Naive thymus-derived CD4-positive, alpha-beta T cell (primary cell): ENCODE results near the gene TUBGCP6. TPM values are rescaled to one million over a fixed set of nuclear protein-coding genes. Genes with fewer than 3 reads are reported as not detected.
A peak's percentile ranks its signal among the peaks of the same experiment; 100 is the strongest.

ENCODE experiments used
- ATAC-seq: fragments of 150-1000 bp; cut with Tn5 transposase; 2 replicates; pipeline ENCODE4 v1.10.0; 2021; ENCODE audit warnings: mild to moderate bottlenecking, moderate library complexity
- CTCF ChIA-PET: fragments of 350-600 bp; sonication (Branson Sonifier 250); formaldehyde crosslinking; loops from one replicate; lab custom pipeline; 2021; ENCODE audit warnings: antibody characterized with exemption; lab: Charles Lee
- POLR2A ChIA-PET: fragments of 350-600 bp; sonication (Branson Sonifier 250); formaldehyde crosslinking; loops from one replicate; lab custom pipeline; 2021; ENCODE audit warnings: antibody characterized with exemption, inconsistent platforms; lab: Charles Lee
- DNase-seq, 9 donors: peaks; one replicate each; pipeline versions ENCODE4 v3.0.0 to v3.0.0-alpha.2; 2020 to 2022; ENCODE audit warnings: mixed read lengths in 1 of 9
- H3K27ac ChIP-seq: one replicate; pipeline ENCODE4 v1.7.0; 2013; ENCODE audit warnings: mild to moderate bottlenecking, low read depth, low read length, moderate library complexity
- H3K27me3 ChIP-seq, 2 donors: one replicate each; pipeline ENCODE4 v1.7.0; 2013; ENCODE audit warnings: low read length in 2 of 2, mild to moderate bottlenecking in 2 of 2, moderate library complexity in 2 of 2; ENCODE audit not compliant: control insufficient read depth in 2 of 2, insufficient read depth in 2 of 2
- H3K36me3 ChIP-seq, 3 experiments: 1 replicate in 2 of 3; 2 replicates in 1 of 3; pipeline ENCODE4 v1.7.0; 2013; ENCODE audit warnings: low read length in 3 of 3, mild to moderate bottlenecking in 3 of 3, moderate library complexity in 1 of 3; ENCODE audit not compliant: insufficient read depth in 3 of 3, control insufficient read depth in 2 of 3
- H3K4me1 ChIP-seq, 2 donors: one replicate each; pipeline ENCODE4 v1.7.0; 2013; ENCODE audit warnings: low read length in 2 of 2, mild to moderate bottlenecking in 2 of 2, moderate library complexity in 1 of 2; ENCODE audit not compliant: control insufficient read depth in 2 of 2, insufficient read depth in 2 of 2
- H3K4me3 ChIP-seq: 2 replicates; pipeline ENCODE4 v1.7.0; 2013; ENCODE audit warnings: mild to moderate bottlenecking, low read length
- H3K9me3 ChIP-seq, 3 experiments: 1 replicate in 2 of 3; 2 replicates in 1 of 3; pipeline ENCODE4 v1.7.0; 2013; ENCODE audit warnings: low read length in 3 of 3; ENCODE audit not compliant: control insufficient read depth in 2 of 3
- H3K27ac Mint-ChIP-seq, 9 donors: one replicate each; pipeline ENCODE4 v1.8.0; 2020 to 2022; ENCODE audit warnings: mixed read lengths in 9 of 9, mild to moderate bottlenecking in 8 of 9, moderate library complexity in 5 of 9, inconsistent platforms in 2 of 9
- H3K27me3 Mint-ChIP-seq, 5 donors: one replicate each; pipeline ENCODE4 v1.8.0; 2021 to 2022; ENCODE audit warnings: mixed read lengths in 5 of 5, mild to moderate bottlenecking in 1 of 5
- H3K36me3 Mint-ChIP-seq, 5 donors: one replicate each; pipeline ENCODE4 v1.8.0; 2020 to 2022; ENCODE audit warnings: mixed read lengths in 5 of 5, mild to moderate bottlenecking in 3 of 5, inconsistent platforms in 1 of 5
- H3K4me1 Mint-ChIP-seq, 7 donors: one replicate each; pipeline ENCODE4 v1.8.0; 2020 to 2022; ENCODE audit warnings: mixed read lengths in 7 of 7, mild to moderate bottlenecking in 3 of 7, inconsistent platforms in 1 of 7
- H3K4me3 Mint-ChIP-seq, 10 donors: one replicate each; pipeline ENCODE4 v1.8.0; 2020 to 2022; ENCODE audit warnings: mild to moderate bottlenecking in 10 of 10, mixed read lengths in 10 of 10, moderate library complexity in 6 of 10, inconsistent platforms in 2 of 10
- H3K9me3 Mint-ChIP-seq, 11 donors: one replicate each; pipeline ENCODE4 v1.8.0; 2020 to 2022; ENCODE audit warnings: mixed read lengths in 11 of 11, mild to moderate bottlenecking in 4 of 11, inconsistent platforms in 1 of 11, moderate library complexity in 1 of 11
- intact Hi-C, 2 donors: fragments of 100-400 bp; cut with micrococcal nuclease; formaldehyde crosslinking; loops; one replicate each; pipeline ENCODE4 v1.15.1; 2023
- polyA plus RNA-seq, 2 donors: library from polyadenylated mRNA; unstranded; fragments of 300-500 nt; fragmentation: Illumina TruSeq; gene quantifications; one replicate each; pipeline ENCODE4 v1.2.3, GENCODE V29; 2021
- total RNA-seq, 6 experiments: library from RNA in 5 of 6; stranded (reverse) in 5 of 6; gene quantifications; 1 replicate in 5 of 6; 2 replicates in 1 of 6; pipeline ENCODE4 v1.2.3 and lab custom pipeline; 2021 to 2026

TUBGCP6 gene
- total and polyA plus RNA-seq, 7 experiments from 2014 or later = 15.2 to 146 (median 123) TPM

DNA sequence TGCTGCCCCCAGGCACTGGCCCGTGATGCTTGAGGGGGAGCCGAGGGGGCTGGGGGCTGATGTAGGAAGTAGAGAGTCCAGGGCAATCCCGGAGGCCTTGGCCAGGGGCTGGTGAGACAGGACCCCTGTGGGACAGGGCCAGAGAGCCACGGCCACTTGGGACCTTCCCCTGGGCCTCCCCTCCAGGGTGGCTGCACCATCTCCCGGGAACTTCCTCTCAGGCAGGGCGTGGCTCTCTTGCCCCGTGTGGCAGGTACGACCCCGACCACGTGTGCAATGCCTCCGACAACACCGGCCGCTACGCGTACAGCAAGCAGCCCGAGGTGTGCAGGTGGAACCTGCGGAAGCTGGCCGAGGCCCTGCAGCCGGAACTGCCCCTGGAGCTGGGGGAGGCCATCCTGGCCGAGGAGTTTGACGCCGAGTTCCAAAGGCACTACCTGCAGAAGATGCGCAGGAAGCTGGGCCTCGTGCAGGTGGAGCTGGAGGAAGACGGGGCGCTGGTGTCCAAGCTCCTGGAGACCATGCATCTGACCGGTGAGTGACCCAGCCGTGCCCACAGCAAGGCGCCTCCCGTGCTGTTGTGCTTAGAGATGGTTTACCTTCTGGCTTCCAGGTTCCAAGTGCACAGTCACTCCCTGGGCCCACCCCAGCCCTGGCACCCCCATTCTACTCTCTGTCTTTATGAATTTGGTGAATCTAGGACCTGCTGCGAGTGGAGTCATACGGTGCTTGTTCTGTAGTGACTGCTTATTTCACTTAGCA is 34.3 kb downstream of the TUBGCP6 start:
- Mint-ChIP-seq H3K27ac (peak overlapping the region in 2 of 9 donors; percentile 38 to 82), H3K27me3 (no peaks in the 10 kb centered on the region), H3K4me3 (peak overlapping the region in 1 of 10 donors; percentile 25), H3K4me1 (peaks cover 7 to 36% (median 29%) of the 10 kb centered on the region in 7 donors), H3K9me3 (no peaks in the 10 kb centered on the region), H3K36me3 (peaks cover 5 to 34% (median 18%) of the 10 kb centered on the region in 5 donors)
- Histone ChIP-seq H3K4me3 (no peak overlapping the region), H3K4me1 (no peaks in the 10 kb centered on the region), H3K36me3 (peaks cover 0 to 67% (median 9%) of the 10 kb centered on the region in 3 experiments), H3K27me3 (no peaks in the 10 kb centered on the region), H3K9me3 (no peaks in the 10 kb centered on the region), H3K27ac (no peak overlapping the region)
- CTCF ChIA-PET = interaction anchor here (0.6 to 1.4 kb wide), 8 partner anchors 12 to 119 kb away, joined by 3 to 9 read pairs (median 4); no protein-coding TSS in a partner anchor
- POLR2A ChIA-PET = interaction anchor here (0.6 to 1.1 kb wide), 2 partner anchors 11 to 342 kb away, joined by 3 to 7 read pairs; no protein-coding TSS in a partner anchor
- intact Hi-C loops = no loop called here
- DNase-seq (no peak), ATAC-seq (no peak)

DNA sequence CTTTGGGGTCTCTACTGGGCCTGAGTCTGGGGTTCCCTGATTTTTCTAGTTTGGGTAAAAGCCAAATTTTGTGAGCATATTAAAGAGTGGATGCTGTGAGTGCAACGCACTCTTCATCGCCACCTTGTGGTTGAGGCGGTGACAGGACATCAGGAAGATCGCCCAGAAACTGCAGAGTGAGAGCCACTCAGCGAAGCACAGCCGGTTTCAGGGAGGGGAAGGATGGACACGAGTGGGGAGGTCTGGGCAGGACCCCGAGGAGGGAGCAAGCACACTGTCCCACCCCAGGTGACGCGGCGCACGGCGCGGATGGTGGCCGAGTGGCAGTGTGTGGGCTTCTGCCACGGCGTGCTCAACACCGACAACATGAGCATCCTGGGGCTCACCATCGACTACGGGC is 34.9 kb downstream of the TUBGCP6 start:
- ATAC-seq (peak; percentile 83), DNase-seq (peak; percentile 50 to 78 (median 68))
- Histone ChIP-seq H3K4me1 (no peaks in the 10 kb centered on the region), H3K27ac (no peak overlapping the region), H3K27me3 (no peaks in the 10 kb centered on the region), H3K9me3 (no peaks in the 10 kb centered on the region), H3K36me3 (peaks cover 0 to 61% (median 7%) of the 10 kb centered on the region in 3 experiments), H3K4me3 (no peak overlapping the region)
- ChIA-PET POLR2A (no interaction called here), CTCF (interaction anchor here (1.0 kb wide), 1 partner anchor 13 kb away, joined by 4 read pairs; no protein-coding TSS in a partner anchor)
- Mint-ChIP-seq H3K9me3 (no peaks in the 10 kb centered on the region), H3K4me1 (peaks cover 12 to 39% (median 32%) of the 10 kb centered on the region in 7 donors), H3K27me3 (no peaks in the 10 kb centered on the region), H3K4me3 (peak overlapping the region in 1 of 10 donors; percentile 25), H3K27ac (peak overlapping the region in 8 of 9 donors; percentile 58 to 96 (median 82)), H3K36me3 (peaks cover 5 to 32% (median 18%) of the 10 kb centered on the region in 5 donors)
- intact Hi-C loops = loop anchor here (1.0 to 5.0 kb wide), 5 partner anchors 9 to 443 kb away; partner anchors contain the start of gene SELENOO (in 1 of the 2)

DNA sequence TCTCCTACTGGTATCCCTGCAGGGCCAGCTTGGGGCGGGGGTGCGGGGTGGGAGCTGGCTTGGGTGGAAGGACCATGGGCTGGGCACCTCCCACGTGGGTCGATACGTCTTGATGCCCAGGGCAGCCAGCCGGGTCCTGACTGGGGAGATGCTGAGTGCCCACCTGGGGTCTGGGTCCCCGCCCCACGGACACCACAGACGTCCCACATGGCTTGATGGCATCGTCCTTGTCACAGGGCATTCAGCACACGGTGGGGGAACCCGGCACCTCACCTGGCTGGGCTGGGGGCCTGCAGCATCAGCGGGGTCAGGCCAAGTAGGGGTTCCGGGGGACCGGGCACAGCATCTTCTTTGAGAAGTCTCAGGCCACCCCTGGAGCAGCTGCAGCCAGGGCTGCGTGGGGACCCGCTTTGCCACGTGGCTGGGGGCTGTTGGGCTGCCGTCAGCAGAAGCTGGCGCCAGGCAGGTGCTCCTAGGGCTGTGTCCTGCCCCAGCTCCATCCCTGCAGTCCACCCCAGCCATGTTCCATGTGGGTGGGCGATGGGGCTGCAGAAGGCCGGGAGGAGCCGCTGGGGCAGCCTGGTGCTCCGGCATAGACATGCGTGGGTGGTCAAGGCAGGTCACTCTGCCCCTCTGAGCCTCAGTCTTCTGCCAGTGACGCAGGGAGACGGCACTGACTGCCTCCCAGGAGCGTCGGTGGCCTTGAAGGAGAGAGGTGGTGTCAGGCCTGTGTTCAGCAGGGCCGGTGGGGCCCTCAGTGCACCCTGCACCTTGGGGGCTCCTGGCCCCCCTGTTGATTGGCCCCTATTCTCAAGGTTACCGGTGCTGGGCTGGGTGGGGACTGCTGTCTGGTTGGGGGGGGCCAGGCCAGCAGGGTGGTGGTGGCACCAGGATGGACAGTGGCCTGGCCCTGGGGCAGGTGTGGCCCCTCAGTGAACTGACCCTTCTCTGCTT is 35.6 kb downstream of the TUBGCP6 start:
- peaks cover 5 to 28% (median 19%) of the 10 kb centered on the region in 5 donors for H3K36me3 Mint-ChIP-seq
- Histone ChIP-seq H3K27me3 (no peaks in the 10 kb centered on the region), H3K4me1 (no peaks in the 10 kb centered on the region), H3K27ac (no peak overlapping the region), H3K36me3 (peaks cover 0 to 57% (median 5%) of the 10 kb centered on the region in 3 experiments), H3K9me3 (no peaks in the 10 kb centered on the region), H3K4me3 (no peak overlapping the region)
- no peaks in the 10 kb centered on the region for H3K27me3 Mint-ChIP-seq
- intact Hi-C loops = loop anchor here (1.0 to 5.0 kb wide), 5 partner anchors 8 to 442 kb away; partner anchors contain the start of gene SELENOO (in 1 of the 2)
- peak; percentile 24 for ATAC-seq
- no peak overlapping the region for H3K4me3 Mint-ChIP-seq
- ChIA-PET POLR2A (no interaction called here), CTCF (interaction anchor here (1.4 to 2.0 kb wide), 3 partner anchors 19 to 60 kb away, joined by 3 to 13 read pairs (median 4); no protein-coding TSS in a partner anchor)
- H3K27ac Mint-ChIP-seq = peak overlapping the region in 7 of 9 donors; percentile 70 to 96 (median 83)
- H3K9me3 Mint-ChIP-seq = no peaks in the 10 kb centered on the region
- H3K4me1 Mint-ChIP-seq = peaks cover 14 to 39% (median 33%) of the 10 kb centered on the region in 7 donors
- DNase-seq = no peak

DNA sequence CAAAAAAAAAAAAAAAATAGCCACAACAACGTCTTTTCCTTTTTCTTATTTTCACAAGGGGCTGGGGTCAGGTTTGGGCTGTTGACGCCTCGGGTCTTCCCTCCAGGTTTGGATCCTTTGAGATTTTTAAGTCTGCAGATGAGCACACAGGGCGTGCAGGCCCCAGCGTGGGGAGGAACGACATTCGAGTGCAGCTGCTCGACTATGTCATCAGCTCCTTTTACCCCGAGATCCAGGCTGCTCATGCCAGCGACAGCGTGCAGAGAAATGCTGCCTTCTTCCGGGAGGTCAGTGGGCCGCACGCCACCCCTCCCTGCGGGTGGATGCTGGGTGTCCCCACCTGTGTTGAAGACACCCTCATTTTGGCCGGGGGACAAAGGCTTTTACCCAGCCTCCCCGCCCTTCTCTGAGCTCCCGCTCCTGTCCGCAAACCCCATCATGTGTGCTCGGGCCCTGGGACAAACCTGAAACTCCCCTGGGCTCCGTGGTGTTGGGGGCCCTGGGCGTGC is 36.3 kb downstream of the TUBGCP6 start:
- CTCF ChIA-PET = interaction anchor here (0.6 to 2.0 kb wide), 5 partner anchors 18 to 59 kb away, joined by 3 to 13 read pairs (median 3); no protein-coding TSS in a partner anchor
- Histone ChIP-seq H3K27ac (no peak overlapping the region), H3K9me3 (no peaks in the 10 kb centered on the region), H3K4me3 (no peak overlapping the region), H3K4me1 (no peaks in the 10 kb centered on the region), H3K36me3 (peaks cover 0 to 57% (median 5%) of the 10 kb centered on the region in 3 experiments), H3K27me3 (no peaks in the 10 kb centered on the region)
- no peak for ATAC-seq
- no peak overlapping the region for H3K27ac Mint-ChIP-seq
- DNase-seq = no peak
- H3K9me3 Mint-ChIP-seq = no peaks in the 10 kb centered on the region
- H3K4me1 Mint-ChIP-seq = peaks cover 18 to 40% (median 33%) of the 10 kb centered on the region in 7 donors
- no peaks in the 10 kb centered on the region for H3K27me3 Mint-ChIP-seq
- intact Hi-C loops = loop anchor here in 1 of 2 donors (5.0 kb wide), 2 partner anchors 281 to 441 kb away; no protein-coding TSS in a partner anchor
- peaks cover 5 to 24% (median 18%) of the 10 kb centered on the region in 5 donors for H3K36me3 Mint-ChIP-seq
- H3K4me3 Mint-ChIP-seq = no peak overlapping the region
- POLR2A ChIA-PET = interaction anchor here (2.5 kb wide), 1 partner anchor 17 kb away, joined by 10 read pairs; no protein-coding TSS in a partner anchor

DNA sequence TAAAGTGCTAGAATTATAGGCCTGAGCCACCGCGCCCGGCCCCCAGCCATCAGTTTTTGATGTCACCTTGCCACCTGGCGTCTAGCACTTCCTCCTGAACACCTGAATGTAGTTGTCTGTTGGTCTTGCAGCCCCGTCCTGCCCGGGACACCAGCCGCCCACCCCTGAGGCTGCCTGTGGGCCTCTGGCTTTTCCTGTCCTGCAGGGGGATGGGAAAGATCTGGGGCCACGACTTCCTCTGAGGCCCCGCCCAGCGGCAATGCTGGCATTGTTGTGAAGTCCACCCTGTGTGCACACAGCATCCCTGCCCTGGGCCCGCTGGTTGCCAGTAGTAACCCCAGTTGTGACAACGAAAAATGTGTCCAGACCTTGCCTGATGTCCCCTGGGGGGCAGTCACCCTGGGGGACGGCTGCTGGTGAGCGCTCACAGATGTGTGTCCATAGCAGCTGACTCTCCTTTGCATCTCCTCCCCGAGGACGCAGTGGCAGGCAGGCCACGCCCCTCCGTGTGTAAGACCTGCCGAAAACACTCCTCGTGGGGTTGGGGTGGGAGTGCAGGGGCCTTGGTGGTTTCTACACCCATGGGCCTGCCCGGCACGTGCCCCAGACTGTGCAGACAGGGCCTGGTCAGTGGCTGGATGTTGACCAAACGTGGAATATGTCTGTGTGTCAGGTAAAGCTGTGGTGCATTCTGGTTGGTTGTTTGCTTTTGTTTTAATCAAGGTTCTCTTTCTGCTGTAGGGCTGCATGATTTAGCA is 37.3 kb downstream of the TUBGCP6 start:
- Mint-ChIP-seq H3K27ac (peak overlapping the region in 1 of 9 donors; percentile 43), H3K4me3 (no peak overlapping the region)
- intact Hi-C loops = loop anchor here in 1 of 2 donors (5.0 kb wide), 2 partner anchors 280 to 440 kb away; no protein-coding TSS in a partner anchor

More for the DNA sequence above, 37.3 kb downstream of the TUBGCP6 start:
- no peaks in the 10 kb centered on the region for H3K27me3 Mint-ChIP-seq
- CTCF ChIA-PET = interaction anchor here (0.8 to 2.0 kb wide), 3 partner anchors 43 to 59 kb away, joined by 3 to 13 read pairs (median 4); no protein-coding TSS in a partner anchor
- peaks cover 20 to 39% (median 26%) of the 10 kb centered on the region in 7 donors for H3K4me1 Mint-ChIP-seq
- no peaks in the 10 kb centered on the region for H3K9me3 Mint-ChIP-seq
- peaks cover 0 to 2% of the 10 kb centered on the region in 2 donors for H3K4me1 ChIP-seq
- H3K9me3 ChIP-seq = no peaks in the 10 kb centered on the region
- ATAC-seq (peak; percentile 31), DNase-seq (no peak)
- POLR2A ChIA-PET = interaction anchor here (2.5 kb wide), 1 partner anchor 16 kb away, joined by 10 read pairs; no protein-coding TSS in a partner anchor
- H3K27ac ChIP-seq = no peak overlapping the region
- H3K36me3 ChIP-seq = peaks cover 0 to 51% (median 5%) of the 10 kb centered on the region in 3 experiments
- no peaks in the 10 kb centered on the region for H3K27me3 ChIP-seq
- H3K4me3 ChIP-seq = no peak overlapping the region
- peaks cover 5 to 24% (median 14%) of the 10 kb centered on the region in 5 donors for H3K36me3 Mint-ChIP-seq
